Activated naive CD8-positive, alpha-beta T cell treated with anti-CD3 and anti-CD28 coated beads, Interleukin-2, amount 10 ng/mL, durations not matched to agents 7 days and 5 days (primary cell): ENCODE results near the gene CORT. TPM values are rescaled to one million over a fixed set of nuclear protein-coding genes. Genes with fewer than 3 reads are reported as not detected.
A peak's percentile ranks its signal among the peaks of the same experiment; 100 is the strongest.

ENCODE experiments used
- ATAC-seq: fragments of 150-1000 bp; cut with Tn5 transposase; one replicate; pipeline ENCODE4 v1.10.0; 2021; ENCODE audit warnings: low read depth, moderate library complexity
- POLR2A ChIA-PET: fragments of 350-600 bp; sonication (Branson Sonifier 250); formaldehyde crosslinking; loops from one replicate; lab custom pipeline; 2021; ENCODE audit warnings: antibody characterized with exemption; lab: Charles Lee
- DNase-seq: peaks from one replicate; pipeline ENCODE4 v3.0.0; 2021
- H3K27ac Mint-ChIP-seq: one replicate; pipeline ENCODE4 v1.8.0; 2022; ENCODE audit warnings: mild to moderate bottlenecking, mixed read lengths
- H3K27me3 Mint-ChIP-seq: one replicate; pipeline ENCODE4 v1.8.0; 2022; ENCODE audit warnings: mild to moderate bottlenecking, moderate library complexity, mixed read lengths
- H3K36me3 Mint-ChIP-seq: one replicate; pipeline ENCODE4 v1.8.0; 2021; ENCODE audit warnings: mild to moderate bottlenecking, mixed read lengths
- H3K4me1 Mint-ChIP-seq: one replicate; pipeline ENCODE4 v1.8.0; 2021; ENCODE audit warnings: mixed read lengths
- H3K4me3 Mint-ChIP-seq: one replicate; pipeline ENCODE4 v1.8.0; 2022; ENCODE audit warnings: mild to moderate bottlenecking, moderate library complexity, mixed read lengths
- H3K9me3 Mint-ChIP-seq: one replicate; pipeline ENCODE4 v1.8.0; 2021; ENCODE audit warnings: mixed read lengths
- total RNA-seq, 2 experiments: library from RNA; stranded (reverse); gene quantifications; one replicate each; pipeline ENCODE4 v1.2.3, GENCODE V29; 2021

CORT gene
- total RNA-seq, 2 experiments from 2014 or later = 0.31 to 0.39 TPM

GRCh38 chr1:10494754-10495474, 45.1 kb downstream of the CORT start:
- Mint-ChIP-seq H3K4me3 (peak overlapping the region; percentile 84), H3K27ac (peak overlapping the region; percentile 87), H3K4me1 (peaks cover 43% of the 10 kb centered on the region), H3K36me3 (peaks cover 8% of the 10 kb centered on the region), H3K9me3 (no peaks in the 10 kb centered on the region), H3K27me3 (no peaks in the 10 kb centered on the region)
- ATAC-seq (peak; percentile 82), DNase-seq (peak; percentile 87)
- POLR2A ChIA-PET = interaction anchor here (0.9 to 2.9 kb wide), 5 partner anchors 13 to 285 kb away, joined by 3 to 24 read pairs (median 11); partner anchors contain the start of genes CENPS and KIF1B

- ATAC-seq (no peak), DNase-seq (peak; percentile 45)
- Mint-ChIP-seq H3K4me1 (peaks cover 43% of the 10 kb centered on the region), H3K9me3 (no peaks in the 10 kb centered on the region), H3K27me3 (no peaks in the 10 kb centered on the region), H3K27ac (peak overlapping the region; percentile 87), H3K36me3 (peaks cover 8% of the 10 kb centered on the region), H3K4me3 (peak overlapping the region; percentile 84)
- POLR2A ChIA-PET = interaction anchor here (1.2 to 2.9 kb wide), 4 partner anchors 12 to 66 kb away, joined by 3 to 24 read pairs (median 12); partner anchors contain the start of gene CENPS
Observed at GRCh38 chr1:10495475-10495817, 45.6 kb downstream of the CORT start.

- POLR2A ChIA-PET = interaction anchor here (1.2 to 2.9 kb wide), 4 partner anchors 12 to 66 kb away, joined by 3 to 24 read pairs (median 12); partner anchors contain the start of gene CENPS
- H3K4me3 Mint-ChIP-seq = peak overlapping the region; percentile 84
Observed at GRCh38 chr1:10495952-10496351, 46.1 kb downstream of the CORT start.

GRCh38 chr1:10497109-10497508, 47.3 kb downstream of the CORT start:
- peak overlapping the region; percentile 27 for H3K27ac Mint-ChIP-seq
- no peak for DNase-seq
- H3K27me3 Mint-ChIP-seq = no peaks in the 10 kb centered on the region
- peaks cover 8% of the 10 kb centered on the region for H3K36me3 Mint-ChIP-seq
- POLR2A ChIA-PET = interaction anchor here (0.6 to 1.2 kb wide), 2 partner anchors 24 to 66 kb away, joined by 3 read pairs; partner anchors contain the start of gene DFFA
- H3K4me3 Mint-ChIP-seq = peak overlapping the region; percentile 18
- ATAC-seq = no peak
- peaks cover 48% of the 10 kb centered on the region for H3K4me1 Mint-ChIP-seq
- H3K9me3 Mint-ChIP-seq = no peaks in the 10 kb centered on the region

More at GRCh38 chr1:10495952-10496351, 46.1 kb downstream of the CORT start:
- peak; percentile 50 for DNase-seq
- peak; percentile 32 for ATAC-seq
- H3K27ac Mint-ChIP-seq = peak overlapping the region; percentile 87
- H3K36me3 Mint-ChIP-seq = peaks cover 8% of the 10 kb centered on the region
- no peaks in the 10 kb centered on the region for H3K27me3 Mint-ChIP-seq
- no peaks in the 10 kb centered on the region for H3K9me3 Mint-ChIP-seq
- peaks cover 43% of the 10 kb centered on the region for H3K4me1 Mint-ChIP-seq

- POLR2A ChIA-PET = interaction anchor here (1.2 kb wide), 2 partner anchors 13 to 26 kb away, joined by 3 read pairs; partner anchors contain the start of gene DFFA
- Mint-ChIP-seq H3K27me3 (no peaks in the 10 kb centered on the region), H3K4me1 (peaks cover 50% of the 10 kb centered on the region), H3K36me3 (peaks cover 8% of the 10 kb centered on the region), H3K9me3 (no peaks in the 10 kb centered on the region), H3K27ac (peak overlapping the region; percentile 6), H3K4me3 (no peak overlapping the region)
- no peak for DNase-seq
- no peak for ATAC-seq
Observed at GRCh38 chr1:10498231-10498630, 48.4 kb downstream of the CORT start.

Other genes starting within 250 kb of the CORT start
- gene KIF1B, start 239.5 kb upstream of the CORT start, total RNA-seq = 10 to 100 TPM; 13.4 to 13.9 TPM
- gene PGD, start 51.0 kb upstream of the CORT start, total RNA-seq = 10 to 100 TPM; 67.1 to 67.3 TPM
- gene CENPS, start 19.6 kb upstream of the CORT start, total RNA-seq = 10 to 100 TPM; 10.0 to 11.5 TPM
- 10 to 100 TPM; 31.9 to 33.2 TPM for gene DFFA, start 22.5 kb downstream of the CORT start, total RNA-seq
- 10 to 100 TPM; 21.6 to 25.2 TPM for gene PEX14, start 24.9 kb downstream of the CORT start, total RNA-seq